HEK293T (cell line): ENCODE results near the gene GLIPR2.

Source experiments
- CTCF ChIA-PET: fragments of 350-600 bp; formaldehyde crosslinking; extraction: SDS; loops from one replicate; lab custom pipeline; 2021; ENCODE audit warnings: antibody characterized with exemption, inconsistent platforms; lab: Yijun Ruan, JAX
- POLR2A ChIA-PET: fragments of 350-600 bp; formaldehyde crosslinking; extraction: SDS; loops from one replicate; lab custom pipeline; 2020; ENCODE audit warnings: antibody characterized with exemption, inconsistent platforms; lab: Yijun Ruan, JAX
- DNase-seq: peaks from one replicate; pipeline ENCODE4 v3.0.0; 2012; ENCODE audit warnings: mixed read lengths; ENCODE audit errors: extremely low spot score
- ARNT ChIP-seq: fragments of 450-650 bp; IDR thresholded peaks from 2 replicates; pipeline ENCODE4 v1.6.1; 2017; ENCODE audit warnings: mild to moderate bottlenecking
- BHLHE40 ChIP-seq: fragments of 450-650 bp; IDR thresholded peaks from 2 replicates; pipeline ENCODE4 v1.6.1; 2016; ENCODE audit warnings: mild to moderate bottlenecking, moderate library complexity, borderline replicate concordance
- CTBP1 ChIP-seq: fragments of 450-650 bp; IDR thresholded peaks from 2 replicates; pipeline ENCODE4 v1.6.1; 2016; ENCODE audit warnings: borderline replicate concordance
- ELF4 ChIP-seq: fragments of 450-650 bp; IDR thresholded peaks from 2 replicates; pipeline ENCODE4 v1.6.1; 2017; ENCODE audit warnings: antibody characterized with exemption
- FOXA1 ChIP-seq: fragments of 450-650 bp; IDR thresholded peaks from 2 replicates; pipeline ENCODE4 v1.6.1; 2016; ENCODE audit warnings: mild to moderate bottlenecking
- FOXK2 ChIP-seq: fragments of 450-650 bp; IDR thresholded peaks from 2 replicates; pipeline ENCODE4 v1.6.1; 2016; ENCODE audit warnings: mild to moderate bottlenecking
- FOXM1 ChIP-seq: fragments of 450-650 bp; IDR thresholded peaks from 2 replicates; pipeline ENCODE4 v1.6.1; 2017; ENCODE audit warnings: mild to moderate bottlenecking, borderline replicate concordance
- HDGF ChIP-seq: fragments of 450-650 bp; IDR thresholded peaks from 2 replicates; pipeline ENCODE4 v1.6.1; 2017; ENCODE audit warnings: antibody characterized with exemption, borderline replicate concordance
- L3MBTL2 ChIP-seq: fragments of 450-650 bp; conservative IDR thresholded peaks from 2 replicates; pipeline ENCODE4 v1.6.1; 2016; ENCODE audit warnings: mild to moderate bottlenecking
- LEF1 ChIP-seq: fragments of 450-650 bp; IDR thresholded peaks from 2 replicates; pipeline ENCODE4 v1.6.1; 2017; ENCODE audit warnings: mild to moderate bottlenecking, borderline replicate concordance
- NFRKB ChIP-seq: fragments of 450-650 bp; IDR thresholded peaks from 2 replicates; pipeline ENCODE4 v1.6.1; 2016; ENCODE audit warnings: mild to moderate bottlenecking, moderate library complexity
- SP1 ChIP-seq: fragments of 450-650 bp; IDR thresholded peaks from 2 replicates; pipeline ENCODE4 v1.6.1; 2017
- SUZ12 ChIP-seq: fragments of 450-650 bp; IDR thresholded peaks from 2 replicates; pipeline ENCODE4 v1.6.1; 2016; ENCODE audit warnings: mild to moderate bottlenecking
- TARDBP ChIP-seq: fragments of 450-650 bp; IDR thresholded peaks from 2 replicates; pipeline ENCODE4 v1.6.1; 2016
- ZNF384 ChIP-seq: fragments of 450-650 bp; IDR thresholded peaks from 2 replicates; pipeline ENCODE4 v1.6.1; 2016
- TF ChIP-seq, protein P1 (sequence below): fragments of 450-650 bp; IDR thresholded peaks from 2 replicates; pipeline ENCODE4 v1.6.1; 2016

GLIPR2 gene

DNA sequence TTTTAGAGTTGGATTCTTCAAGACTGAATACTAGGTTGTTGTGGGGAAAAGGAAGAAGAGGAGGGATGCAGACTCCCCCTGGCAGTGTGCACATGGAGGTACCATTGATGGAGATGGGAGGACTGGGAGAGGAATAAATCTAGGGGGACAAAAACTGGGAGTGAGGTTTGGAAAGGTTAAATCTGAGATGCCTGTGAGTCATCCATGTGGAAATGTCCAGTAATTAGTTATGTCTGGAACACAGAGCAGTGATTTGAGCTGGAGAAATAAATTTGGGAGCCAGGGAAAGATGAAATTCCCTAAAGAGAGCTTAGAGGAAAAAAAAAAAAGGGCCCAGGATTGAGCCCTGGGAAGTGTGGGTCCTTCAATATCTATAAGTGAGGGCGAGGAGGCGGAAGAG is 24.7 kb downstream of the GLIPR2 start:
- ChIA-PET POLR2A (no interaction called here), CTCF (no interaction called here)
- no peak for TF ChIP-seq SP1
- no peak for TF ChIP-seq L3MBTL2
- no peak for TF ChIP-seq BHLHE40
- TF ChIP-seq FOXM1 = no peak
- no peak for TF ChIP-seq LEF1
- no peak for TF ChIP-seq ELF4
- no peak for TF ChIP-seq NFRKB
- no peak for TF ChIP-seq FOXK2
- no peak for TF ChIP-seq TARDBP
- no peak for TF ChIP-seq HDGF
- no peak for TF ChIP-seq ZNF384
- no peak for TF ChIP-seq SUZ12
- no peak for TF ChIP-seq ARNT
- TF ChIP-seq, protein P1, sequence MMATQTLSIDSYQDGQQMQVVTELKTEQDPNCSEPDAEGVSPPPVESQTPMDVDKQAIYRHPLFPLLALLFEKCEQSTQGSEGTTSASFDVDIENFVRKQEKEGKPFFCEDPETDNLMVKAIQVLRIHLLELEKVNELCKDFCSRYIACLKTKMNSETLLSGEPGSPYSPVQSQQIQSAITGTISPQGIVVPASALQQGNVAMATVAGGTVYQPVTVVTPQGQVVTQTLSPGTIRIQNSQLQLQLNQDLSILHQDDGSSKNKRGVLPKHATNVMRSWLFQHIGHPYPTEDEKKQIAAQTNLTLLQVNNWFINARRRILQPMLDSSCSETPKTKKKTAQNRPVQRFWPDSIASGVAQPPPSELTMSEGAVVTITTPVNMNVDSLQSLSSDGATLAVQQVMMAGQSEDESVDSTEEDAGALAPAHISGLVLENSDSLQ = no peak
- no peak for TF ChIP-seq FOXA1
- TF ChIP-seq CTBP1 = no peak

DNA sequence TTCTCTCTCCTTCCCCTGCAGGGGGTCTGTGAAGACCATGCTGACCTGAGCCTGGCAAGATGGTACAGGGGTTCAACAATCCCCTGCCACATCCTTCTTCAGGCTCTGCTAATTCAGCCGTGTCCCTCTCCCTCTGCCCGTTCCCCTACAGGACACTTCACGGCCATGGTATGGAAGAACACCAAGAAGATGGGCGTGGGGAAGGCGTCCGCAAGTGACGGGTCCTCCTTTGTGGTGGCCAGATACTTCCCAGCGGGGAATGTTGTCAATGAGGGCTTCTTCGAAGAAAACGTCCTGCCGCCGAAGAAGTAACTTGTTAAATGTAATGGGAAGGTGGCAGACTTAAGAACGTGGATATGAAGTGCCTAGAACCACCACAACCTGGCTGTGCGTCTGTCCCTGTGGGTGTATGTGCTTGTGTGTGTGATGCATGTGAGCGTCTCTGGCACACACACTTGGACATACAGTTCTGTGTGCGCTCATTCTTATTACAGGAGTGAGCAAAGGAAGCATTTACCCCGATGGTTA is 25.7 kb downstream of the GLIPR2 start:
- ChIA-PET POLR2A (interaction anchor here (0.9 kb wide), 1 partner anchor 29 kb away, joined by 3 read pairs; no protein-coding TSS in a partner anchor), CTCF (no interaction called here)
- no peak for TF ChIP-seq ARNT
- TF ChIP-seq SP1 = no peak
- no peak for TF ChIP-seq SUZ12
- no peak for TF ChIP-seq LEF1
- no peak for TF ChIP-seq ZNF384
- TF ChIP-seq HDGF = no peak
- DNase-seq = no peak

More for the DNA sequence above, 24.7 kb downstream of the GLIPR2 start:
- no peak for DNase-seq

DNA sequence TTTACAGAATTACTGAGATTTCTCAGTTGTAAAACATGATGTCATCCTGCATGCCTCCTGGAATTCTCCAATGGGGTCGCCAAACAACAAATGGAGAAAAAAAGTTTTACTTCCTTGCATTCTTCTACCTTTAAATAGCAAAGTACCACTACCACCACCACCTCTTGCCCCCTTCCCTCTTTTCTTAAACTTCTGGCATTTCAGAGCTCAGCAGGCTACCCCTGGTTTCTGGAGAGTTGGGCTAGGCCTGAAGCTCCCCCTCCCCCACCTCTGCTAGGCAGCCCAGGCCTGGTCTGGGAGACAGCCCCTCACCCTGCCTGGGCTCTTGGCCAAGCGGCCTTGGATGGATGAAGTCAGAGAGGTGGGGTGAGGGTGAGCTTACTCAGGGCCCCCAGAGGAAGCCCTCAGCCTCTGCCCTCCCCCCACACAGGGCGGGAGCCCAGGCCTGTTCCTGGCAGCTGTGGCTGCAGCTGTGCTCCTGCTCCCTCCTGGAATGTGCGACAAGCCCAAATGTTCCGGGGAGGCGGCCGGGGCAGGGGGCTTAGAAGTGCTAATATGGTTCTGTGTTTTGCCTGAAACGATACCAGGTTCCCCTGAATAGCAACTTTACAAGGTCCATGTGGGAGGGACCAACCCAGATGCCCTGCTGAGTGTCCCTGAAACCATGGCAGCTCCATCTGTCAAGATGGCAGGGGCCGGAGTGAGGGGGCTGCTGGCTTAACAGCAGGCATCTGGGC is 26.7 kb downstream of the GLIPR2 start:
- DNase-seq = no peak
- ChIA-PET CTCF (interaction anchor here (2.2 kb wide), 1 partner anchor 60 kb away, joined by 11 read pairs; no protein-coding TSS in a partner anchor), POLR2A (interaction anchor here (0.9 to 1.4 kb wide), 4 partner anchors 16 to 217 kb away, joined by 3 to 6 read pairs (median 3); partner anchors contain the start of gene GLIPR2)
- TF ChIP-seq BHLHE40 (no peak), ELF4 (no peak)

DNA sequence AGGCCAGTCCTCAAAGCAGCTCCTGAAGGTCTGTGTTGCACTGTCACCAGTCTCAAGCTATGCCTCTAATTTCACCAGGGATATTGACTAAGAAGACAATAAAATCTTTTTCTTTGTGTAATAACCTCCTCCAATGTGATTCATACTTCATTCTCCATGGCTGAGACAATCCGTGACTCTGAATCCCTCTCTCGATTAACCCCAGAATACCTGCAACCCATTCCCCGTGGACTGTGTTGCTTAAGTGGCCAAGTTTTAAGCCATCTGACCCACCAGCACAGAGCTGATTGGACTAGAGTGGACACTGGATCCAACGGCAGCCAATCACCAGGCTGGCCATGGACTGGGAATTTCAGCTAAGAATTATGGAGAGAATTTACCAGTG is 27.2 kb downstream of the GLIPR2 start:
- TF ChIP-seq L3MBTL2 (no peak), ELF4 (no peak), SP1 (no peak), ARNT (no peak), BHLHE40 (no peak), TARDBP (no peak), ZNF384 (no peak), FOXM1 (no peak), SUZ12 (no peak), CTBP1 (no peak), NFRKB (no peak), LEF1 (no peak)
- TF ChIP-seq, protein P1 = no peak
- ChIA-PET POLR2A (interaction anchor here (1.1 to 1.4 kb wide), 3 partner anchors 16 to 218 kb away, joined by 3 to 6 read pairs (median 3); partner anchors contain the start of gene GLIPR2), CTCF (interaction anchor here (2.2 kb wide), 1 partner anchor 61 kb away, joined by 11 read pairs; no protein-coding TSS in a partner anchor)
- no peak for DNase-seq

DNA sequence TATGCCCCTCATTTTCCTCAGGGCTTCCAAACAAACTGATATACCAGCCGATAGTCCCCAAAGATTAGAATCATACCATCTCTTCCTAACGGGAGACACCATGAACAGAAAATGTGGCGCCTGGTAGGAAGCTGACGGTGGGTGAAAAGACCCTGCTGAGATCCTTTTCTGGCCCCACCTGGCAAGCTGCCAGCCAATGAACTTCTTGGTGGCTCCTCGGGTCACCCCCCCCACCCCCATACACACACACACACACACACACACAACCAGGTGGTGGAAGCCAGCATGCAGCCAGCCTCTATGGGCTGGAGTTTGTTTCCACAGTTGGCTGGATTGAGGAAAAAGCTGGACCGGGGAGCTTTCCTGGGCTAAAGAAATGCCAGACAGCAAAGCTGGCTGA is 27.8 kb downstream of the GLIPR2 start:
- no peak for DNase-seq
- POLR2A ChIA-PET = interaction anchor here (0.9 kb wide), 1 partner anchor 26 kb away, joined by 3 read pairs; the partner anchor contains the start of gene CLTA
- TF ChIP-seq BHLHE40 = no peak
- no peak for TF ChIP-seq CTBP1
- TF ChIP-seq ZNF384 = no peak
- TF ChIP-seq SUZ12 = no peak
- TF ChIP-seq FOXK2 = no peak
- no peak for TF ChIP-seq NFRKB
- no peak for TF ChIP-seq ELF4
- no peak for TF ChIP-seq FOXA1
- TF ChIP-seq SP1 = no peak
- no peak for TF ChIP-seq LEF1
- TF ChIP-seq, protein P1 = no peak
- TF ChIP-seq HDGF = no peak
- TF ChIP-seq TARDBP = no peak
- CTCF ChIA-PET = interaction anchor here (2.2 kb wide), 1 partner anchor 61 kb away, joined by 11 read pairs; no protein-coding TSS in a partner anchor

DNA sequence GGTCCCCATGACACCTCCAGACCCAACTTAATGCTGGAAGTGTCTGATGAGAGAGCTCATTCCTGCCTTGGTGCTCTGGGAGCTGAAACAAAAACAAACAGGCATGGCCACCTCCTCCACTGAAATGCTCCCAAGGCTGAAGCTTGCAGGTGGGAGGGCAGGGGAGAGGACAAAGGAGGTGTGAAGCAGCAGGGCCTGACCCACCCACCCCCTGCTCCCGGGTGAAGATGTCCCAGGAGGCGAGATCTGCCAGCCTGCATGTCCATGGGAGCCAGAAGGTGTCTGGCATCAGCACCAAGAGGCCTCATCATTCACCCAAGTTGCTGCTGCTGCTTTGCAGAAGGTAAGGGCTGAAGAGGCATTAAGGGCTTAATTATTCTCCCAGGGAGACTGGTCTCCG is 28.5 kb downstream of the GLIPR2 start:
- DNase-seq = no peak
- no peak for TF ChIP-seq NFRKB
- TF ChIP-seq L3MBTL2 = no peak
- TF ChIP-seq FOXM1 = no peak
- no peak for TF ChIP-seq BHLHE40
- no peak for TF ChIP-seq LEF1
- no peak for TF ChIP-seq HDGF
- TF ChIP-seq FOXK2 = no peak
- no peak for TF ChIP-seq TARDBP
- no peak for TF ChIP-seq FOXA1
- TF ChIP-seq ARNT = no peak
- TF ChIP-seq, protein P1 = no peak
- no peak for TF ChIP-seq ELF4
- no peak for TF ChIP-seq SUZ12
- ChIA-PET POLR2A (interaction anchor here (0.9 kb wide), 1 partner anchor 26 kb away, joined by 3 read pairs; the partner anchor contains the start of gene CLTA), CTCF (interaction anchor here (2.2 kb wide), 1 partner anchor 62 kb away, joined by 11 read pairs; no protein-coding TSS in a partner anchor)
